Measurements from ENCODE around the gene CCDC24. TPM values are rescaled to one million over a fixed set of nuclear protein-coding genes. Genes with fewer than 3 reads are reported as not detected.

The CCDC24 gene
- total and polyA plus RNA-seq, 8 donors = 9.9 to 17.7 (median 12.9) TPM

DNA sequence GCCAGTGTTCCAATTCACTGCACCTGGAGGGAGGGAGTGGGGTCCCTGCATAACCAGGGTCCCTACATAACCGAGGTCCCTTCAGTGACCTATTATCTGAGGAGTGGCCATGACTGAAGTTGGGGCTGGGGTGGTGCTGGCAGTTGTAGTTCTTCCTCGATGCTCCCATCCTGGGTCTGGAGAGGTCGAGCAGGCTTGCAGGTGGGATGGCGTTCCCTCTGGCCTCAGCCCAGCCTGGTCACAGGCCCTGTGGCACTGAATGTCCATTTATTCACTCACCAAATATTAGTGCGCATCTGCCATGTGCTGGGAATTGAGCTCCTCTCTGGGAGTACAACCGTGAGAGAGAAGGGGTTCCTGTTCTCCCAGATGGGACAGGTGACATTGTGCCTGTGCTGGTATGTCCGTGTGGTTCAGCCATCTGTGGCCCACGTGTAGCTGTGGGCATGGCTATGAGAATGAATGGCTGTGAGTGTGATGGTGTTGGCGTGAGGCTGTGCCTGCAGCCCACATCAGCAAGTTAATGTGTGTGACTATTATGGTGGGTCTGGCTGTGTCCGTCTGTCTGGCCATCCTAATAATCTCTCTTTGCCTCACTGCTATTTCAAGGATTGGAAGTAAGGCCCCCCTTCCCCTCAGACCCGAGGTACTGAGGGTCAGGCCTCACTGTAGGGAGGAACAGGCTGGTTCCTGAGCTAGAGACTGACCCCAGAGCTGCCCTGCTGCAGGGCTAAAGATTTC is 43.7 kb downstream of the CCDC24 start:
- no peak for DNase-seq
- ATAC-seq = no peak
- H3K27ac ChIP-seq = no peak overlapping the region
- TF ChIP-seq, protein P1, sequence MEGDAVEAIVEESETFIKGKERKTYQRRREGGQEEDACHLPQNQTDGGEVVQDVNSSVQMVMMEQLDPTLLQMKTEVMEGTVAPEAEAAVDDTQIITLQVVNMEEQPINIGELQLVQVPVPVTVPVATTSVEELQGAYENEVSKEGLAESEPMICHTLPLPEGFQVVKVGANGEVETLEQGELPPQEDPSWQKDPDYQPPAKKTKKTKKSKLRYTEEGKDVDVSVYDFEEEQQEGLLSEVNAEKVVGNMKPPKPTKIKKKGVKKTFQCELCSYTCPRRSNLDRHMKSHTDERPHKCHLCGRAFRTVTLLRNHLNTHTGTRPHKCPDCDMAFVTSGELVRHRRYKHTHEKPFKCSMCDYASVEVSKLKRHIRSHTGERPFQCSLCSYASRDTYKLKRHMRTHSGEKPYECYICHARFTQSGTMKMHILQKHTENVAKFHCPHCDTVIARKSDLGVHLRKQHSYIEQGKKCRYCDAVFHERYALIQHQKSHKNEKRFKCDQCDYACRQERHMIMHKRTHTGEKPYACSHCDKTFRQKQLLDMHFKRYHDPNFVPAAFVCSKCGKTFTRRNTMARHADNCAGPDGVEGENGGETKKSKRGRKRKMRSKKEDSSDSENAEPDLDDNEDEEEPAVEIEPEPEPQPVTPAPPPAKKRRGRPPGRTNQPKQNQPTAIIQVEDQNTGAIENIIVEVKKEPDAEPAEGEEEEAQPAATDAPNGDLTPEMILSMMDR (IDR thresholded peaks at IDR 0.05) = no peak
- intact Hi-C loops (cut with DNase I) = no loop called here
- no peak overlapping the region for H3K4me3 ChIP-seq
- peaks cover 0 to 23% of the 10 kb centered on the region in 2 donors for H3K27me3 ChIP-seq
- no peaks in the 10 kb centered on the region for H3K36me3 ChIP-seq
- H3K4me1 ChIP-seq = peaks cover 6 to 25% of the 10 kb centered on the region in 2 donors
- no peaks in the 10 kb centered on the region for H3K9me3 ChIP-seq

DNA sequence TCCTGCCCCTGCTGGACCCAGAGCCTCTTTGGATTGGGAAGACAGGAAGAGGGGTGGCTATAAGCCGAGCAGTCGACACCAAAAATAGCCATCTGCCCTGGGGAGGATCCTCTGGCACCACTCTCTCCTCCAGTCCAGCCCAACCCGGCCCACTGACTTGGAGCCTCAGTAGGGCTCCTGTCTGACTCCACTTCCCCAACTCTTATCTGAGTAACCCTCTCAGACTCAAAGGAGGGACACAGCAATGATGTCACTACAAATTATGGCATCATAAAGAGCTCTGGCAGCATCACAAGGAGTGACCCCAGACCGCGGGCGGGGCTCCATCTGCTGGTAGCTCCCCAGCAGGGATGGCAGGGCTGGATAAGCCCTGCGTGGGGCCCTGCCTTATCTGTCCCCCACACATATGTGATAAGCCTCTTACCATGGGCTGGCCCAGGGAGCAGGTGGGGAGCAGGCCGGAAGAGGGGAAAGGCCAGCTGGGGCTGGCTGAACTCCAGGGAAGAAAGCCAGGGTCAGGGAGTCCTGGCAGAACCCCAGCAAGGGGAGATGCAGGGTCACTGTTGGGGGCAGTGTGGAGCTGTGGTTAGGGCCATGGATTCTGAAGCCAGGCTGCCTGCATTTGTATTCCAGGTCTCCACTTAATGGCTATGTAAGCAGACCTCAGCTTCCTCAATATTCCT is 44.5 kb downstream of the CCDC24 start:
- intact Hi-C loops (cut with DNase I) = no loop called here
- ATAC-seq (no peak), DNase-seq (no peak)

DNA sequence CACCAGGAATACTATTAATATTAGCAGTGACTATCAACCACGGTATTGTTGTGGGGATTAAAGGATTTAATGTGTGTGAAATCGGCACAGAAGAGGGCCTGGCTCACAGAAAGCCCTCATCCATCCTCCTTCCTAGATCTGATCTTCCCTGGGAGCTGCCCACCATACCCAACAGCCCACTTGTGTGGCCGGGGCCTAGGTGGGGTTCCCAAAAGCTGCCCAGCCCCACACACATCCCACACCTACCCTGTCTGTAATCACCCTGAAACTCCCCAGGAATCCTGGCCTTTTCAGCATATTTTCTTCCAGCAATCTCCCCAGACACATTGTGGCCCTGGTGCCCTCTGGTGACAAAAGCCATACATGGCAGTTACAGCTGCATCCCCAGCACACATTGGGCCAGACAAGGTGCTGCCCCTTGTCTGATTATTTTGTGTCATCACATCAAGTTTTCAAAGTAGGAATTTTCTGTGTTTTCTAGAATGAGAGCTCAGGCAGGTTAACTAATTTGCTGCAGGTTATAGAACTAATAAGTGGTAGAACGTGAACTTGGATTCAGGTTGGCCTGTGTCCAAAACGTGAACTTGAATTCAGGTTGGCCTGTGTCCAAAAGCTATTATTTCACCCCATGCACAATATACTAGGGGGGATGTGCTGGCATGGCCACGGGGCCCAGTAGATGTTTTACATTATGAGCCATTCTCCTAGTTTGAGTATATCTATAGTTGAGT is 45.2 kb downstream of the CCDC24 start:
- ATAC-seq (peak; percentile 88), DNase-seq (peak in 3 of 4 donors; percentile 49 to 76 (median 69))
- TF ChIP-seq, protein P1 (IDR thresholded peaks at IDR 0.05) = peak; percentile 66 to 87
- Histone ChIP-seq H3K27ac (no peak overlapping the region), H3K4me1 (peaks cover 5 to 19% of the 10 kb centered on the region in 2 donors), H3K27me3 (peaks cover 0 to 10% of the 10 kb centered on the region in 2 donors), H3K4me3 (no peak overlapping the region), H3K9me3 (no peaks in the 10 kb centered on the region), H3K36me3 (no peaks in the 10 kb centered on the region)
- intact Hi-C loops (cut with DNase I) = no loop called here

More for the DNA sequence above, 44.5 kb downstream of the CCDC24 start:
- H3K9me3 ChIP-seq = no peaks in the 10 kb centered on the region
- no peak overlapping the region for H3K4me3 ChIP-seq
- TF ChIP-seq, protein P1 (IDR thresholded peaks at IDR 0.05) = no peak
- no peaks in the 10 kb centered on the region for H3K36me3 ChIP-seq
- peaks cover 6 to 25% of the 10 kb centered on the region in 2 donors for H3K4me1 ChIP-seq
- no peak overlapping the region for H3K27ac ChIP-seq
- peaks cover 0 to 17% of the 10 kb centered on the region in 2 donors for H3K27me3 ChIP-seq

DNA sequence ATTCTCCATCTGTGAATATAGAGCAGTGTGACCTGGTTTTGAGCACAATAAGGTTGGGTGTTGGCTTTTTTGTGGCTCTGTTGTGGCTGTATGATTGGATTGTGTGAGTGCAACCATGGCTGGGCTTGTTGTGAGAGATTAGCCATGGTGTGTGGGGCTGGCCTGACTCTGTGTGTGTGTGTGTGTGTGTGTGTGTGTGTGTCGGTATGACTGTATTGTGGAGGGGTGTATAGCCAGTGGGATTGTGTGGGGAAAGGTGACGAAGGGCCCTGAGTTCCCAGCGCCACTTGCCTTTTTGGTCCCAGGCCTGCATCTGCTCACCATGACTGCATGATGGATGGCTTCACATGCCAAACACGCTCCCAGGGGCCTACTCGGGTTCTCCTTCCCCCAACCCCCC is 45.8 kb downstream of the CCDC24 start:
- H3K36me3 ChIP-seq = no peaks in the 10 kb centered on the region
- intact Hi-C loops (cut with DNase I) = no loop called here

More for the DNA sequence above, 45.8 kb downstream of the CCDC24 start:
- H3K9me3 ChIP-seq = no peaks in the 10 kb centered on the region
- TF ChIP-seq, protein P1 (IDR thresholded peaks at IDR 0.05) = no peak
- ATAC-seq = no peak
- DNase-seq = no peak
- H3K27ac ChIP-seq = no peak overlapping the region
- peaks cover 0 to 7% of the 10 kb centered on the region in 2 donors for H3K27me3 ChIP-seq
- H3K4me1 ChIP-seq = peaks cover 0 to 13% of the 10 kb centered on the region in 2 donors
- no peak overlapping the region for H3K4me3 ChIP-seq

Data from left lung (tissue), 10 donors.